GM20000 (cell line): ENCODE results near the gene CLDN2.

Experiments used
- DNase-seq: peaks from one replicate; pipeline ENCODE4 v3.0.0; 2012; ENCODE audit warnings: low spot score
- CTCF ChIP-seq: IDR thresholded peaks from 2 replicates; pipeline ENCODE4 v1.5.1; 2012; ENCODE audit warnings: mild to moderate bottlenecking, control low read depth; ENCODE audit errors: extremely low read depth, missing control alignments

CLDN2 gene

GRCh38 chrX:106903291-106903824 lies 16.8 kb upstream of the CLDN2 start, which contains the start of gene RIPPLY1:
TSS of gene RIPPLY1 (minus strand) at chrX:106903341. CDS start at chrX:106903287, 54 bp downstream.
- no peak for TF ChIP-seq CTCF
- no peak for DNase-seq

DNA sequence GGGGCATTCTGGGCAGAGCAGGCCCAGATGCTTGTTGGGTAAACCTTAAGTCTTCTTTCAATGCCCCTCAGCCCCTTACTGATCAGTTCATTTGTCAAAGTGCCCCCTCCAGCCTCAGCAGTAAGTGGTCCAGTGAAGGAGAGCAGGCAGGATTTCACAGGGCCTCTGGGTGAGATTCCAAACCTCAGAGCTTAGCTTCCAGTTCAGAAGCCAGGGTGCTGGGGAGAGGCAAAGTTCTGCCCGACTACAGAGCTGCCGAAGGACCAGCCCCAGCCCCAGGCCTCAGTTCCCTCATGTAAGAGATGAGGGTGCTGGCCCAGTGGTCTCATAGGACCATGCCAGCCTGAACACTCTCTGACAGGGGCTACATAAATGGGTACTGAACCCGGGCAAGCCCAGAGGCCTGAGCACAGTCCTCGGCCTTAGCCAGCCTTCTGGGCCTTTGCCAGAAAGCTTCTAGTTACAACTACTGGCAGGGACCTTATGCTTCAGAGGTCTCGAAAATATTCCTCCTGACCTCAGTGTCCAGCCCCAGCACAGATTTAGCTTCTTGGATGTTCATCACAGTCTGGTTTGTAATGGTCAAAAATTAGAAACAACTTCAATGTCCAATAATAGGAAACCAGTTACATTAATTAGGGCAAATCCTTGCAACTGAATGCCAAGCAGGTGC lies 16.2 kb upstream of the CLDN2 start:
- no peak for TF ChIP-seq CTCF
- DNase-seq, result no peak

GRCh38 chrX:106905064-106905708 lies 15.0 kb upstream of the CLDN2 start:
- TF ChIP-seq CTCF, result no peak
- DNase-seq, result no peak

DNA sequence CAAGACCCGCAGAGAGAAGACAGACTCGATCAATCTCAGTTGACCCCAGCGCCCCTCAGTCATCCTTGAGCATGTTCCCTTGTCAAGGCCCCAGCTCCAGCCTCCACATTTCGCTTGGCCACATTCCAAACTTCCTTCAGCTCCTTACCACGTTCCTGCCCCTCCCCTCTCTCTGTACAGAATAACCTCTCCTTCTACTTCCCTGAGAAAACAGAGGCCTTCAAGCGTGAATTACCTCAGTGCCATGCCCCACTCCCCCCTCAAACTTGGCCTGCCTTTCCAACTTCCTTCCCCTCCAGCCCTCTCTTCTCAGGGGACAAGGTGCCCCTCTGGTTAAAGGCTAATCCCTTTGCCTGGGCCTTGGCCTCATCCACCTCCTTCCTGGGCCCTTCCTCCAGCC lies 13.8 kb upstream of the CLDN2 start:
- no peak for TF ChIP-seq CTCF
- DNase-seq, result no peak

- no peak for DNase-seq
- no peak for TF ChIP-seq CTCF
These were observed 7.3 kb upstream of the CLDN2 start for GRCh38 chrX:106912864-106913263.

- TF ChIP-seq CTCF, result no peak
- DNase-seq, result no peak
These were observed 2.2 kb upstream of the CLDN2 start for GRCh38 chrX:106917830-106918500.

- TF ChIP-seq CTCF, result no peak
- DNase-seq, result no peak
These were observed 1.4 kb downstream of the CLDN2 start for GRCh38 chrX:106921637-106922036.
